ENCODE measurements around the gene DNASE1L2. TPM values are rescaled to one million over a fixed set of nuclear protein-coding genes. Genes with fewer than 3 reads are reported as not detected.
A peak's percentile ranks its signal among the peaks of the same experiment; 100 is the strongest.

The DNASE1L2 gene
- polyA plus RNA-seq, 3 donors = 1.1 TPM; not detected in 2

DNA sequence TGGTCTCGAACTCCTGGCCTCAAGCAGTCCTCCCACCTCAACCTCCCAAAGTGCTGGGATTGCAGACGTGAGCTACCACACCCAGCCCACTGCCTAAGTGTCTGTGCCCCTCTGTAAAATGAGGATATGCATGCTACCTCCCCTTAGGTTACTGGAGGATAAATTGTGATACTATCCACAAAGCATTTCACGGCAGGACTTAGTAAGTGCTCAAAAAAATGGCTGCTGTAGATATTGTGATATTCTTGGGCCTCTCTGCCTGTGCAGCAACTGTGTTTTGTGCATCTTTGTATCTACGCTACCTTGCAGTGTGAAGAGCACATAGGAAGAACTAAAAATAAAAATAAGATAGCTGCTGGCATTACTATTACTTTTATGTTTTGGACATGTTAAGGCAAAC, 38.0 kb upstream of the DNASE1L2 start:
- H2AFZ ChIP-seq (ENCODE audit: insufficient read depth, low read depth, low read length, poor library complexity, severe bottlenecking) = no peak overlapping the region
- Mint-ChIP-seq H3K4me3 (peak overlapping the region in 1 of 2 donors; percentile 76), H3K27me3 (ENCODE audit: low read depth in 3 of 3) (peaks cover 52 to 77% (median 55%) of the 10 kb centered on the region in 3 donors), H3K4me1 (peaks cover 4% of the 10 kb centered on the region), H3K27ac (no peak overlapping the region), H3K9me3 (peaks cover 0 to 18% (median 6%) of the 10 kb centered on the region in 7 donors), H3K36me3 (no peaks in the 10 kb centered on the region)
- no peak overlapping the region for H3K27ac ChIP-seq (ENCODE audit: low read depth in 1 of 2, low read length in 2 of 2)
- DNase-seq = no peak
- no peaks in the 10 kb centered on the region for H4K20me1 ChIP-seq (ENCODE audit: insufficient read depth, low read length)
- TF ChIP-seq, protein P1, sequence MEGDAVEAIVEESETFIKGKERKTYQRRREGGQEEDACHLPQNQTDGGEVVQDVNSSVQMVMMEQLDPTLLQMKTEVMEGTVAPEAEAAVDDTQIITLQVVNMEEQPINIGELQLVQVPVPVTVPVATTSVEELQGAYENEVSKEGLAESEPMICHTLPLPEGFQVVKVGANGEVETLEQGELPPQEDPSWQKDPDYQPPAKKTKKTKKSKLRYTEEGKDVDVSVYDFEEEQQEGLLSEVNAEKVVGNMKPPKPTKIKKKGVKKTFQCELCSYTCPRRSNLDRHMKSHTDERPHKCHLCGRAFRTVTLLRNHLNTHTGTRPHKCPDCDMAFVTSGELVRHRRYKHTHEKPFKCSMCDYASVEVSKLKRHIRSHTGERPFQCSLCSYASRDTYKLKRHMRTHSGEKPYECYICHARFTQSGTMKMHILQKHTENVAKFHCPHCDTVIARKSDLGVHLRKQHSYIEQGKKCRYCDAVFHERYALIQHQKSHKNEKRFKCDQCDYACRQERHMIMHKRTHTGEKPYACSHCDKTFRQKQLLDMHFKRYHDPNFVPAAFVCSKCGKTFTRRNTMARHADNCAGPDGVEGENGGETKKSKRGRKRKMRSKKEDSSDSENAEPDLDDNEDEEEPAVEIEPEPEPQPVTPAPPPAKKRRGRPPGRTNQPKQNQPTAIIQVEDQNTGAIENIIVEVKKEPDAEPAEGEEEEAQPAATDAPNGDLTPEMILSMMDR (IDR thresholded peaks at IDR 0.05) = no peak
- no peak overlapping the region for H3K4me2 ChIP-seq (replicated peaks; ENCODE audit: extremely low read depth, low read length, poor library complexity, severe bottlenecking)
- peaks cover 3 to 7% of the 10 kb centered on the region in 2 donors for H3K4me1 ChIP-seq (ENCODE audit: control insufficient read depth in 1 of 2, insufficient read depth in 2 of 2, low read length in 2 of 2)
- intact Hi-C loops (cut with micrococcal nuclease) = loop anchor here in 1 of 2 donors (5.0 kb wide), 1 partner anchor 54 kb away; the partner anchor contains the start of gene ECI1
- H3K9ac ChIP-seq (ENCODE audit: insufficient read depth, low read length, poor library complexity, severe bottlenecking) = no peak overlapping the region
- peaks cover 35 to 56% of the 10 kb centered on the region in 2 donors for H3K27me3 ChIP-seq (ENCODE audit: control insufficient read depth in 2 of 2, insufficient read depth in 2 of 2, low read length in 2 of 2)
- no peaks in the 10 kb centered on the region for H3K79me2 ChIP-seq (ENCODE audit: insufficient read depth, low read length)
- H3K36me3 ChIP-seq (replicated peaks in 1 of 2; ENCODE audit: control insufficient read depth in 1 of 2, insufficient read depth in 2 of 2, low read length in 2 of 2) = no peaks in the 10 kb centered on the region
- no peak overlapping the region for H3K4me3 ChIP-seq (replicated peaks in 1 of 3; ENCODE audit: low read depth in 2 of 3, low read length in 3 of 3)
- WGBS (ENCODE audit: insufficient coverage) = no CpG with 5 or more reads among the region's 4 CpGs
- peaks cover 0 to 7% of the 10 kb centered on the region in 2 donors for H3K9me3 ChIP-seq (replicated peaks in 1 of 2; ENCODE audit: control insufficient read depth in 1 of 2, insufficient read depth in 1 of 2, low read length in 2 of 2)

DNA sequence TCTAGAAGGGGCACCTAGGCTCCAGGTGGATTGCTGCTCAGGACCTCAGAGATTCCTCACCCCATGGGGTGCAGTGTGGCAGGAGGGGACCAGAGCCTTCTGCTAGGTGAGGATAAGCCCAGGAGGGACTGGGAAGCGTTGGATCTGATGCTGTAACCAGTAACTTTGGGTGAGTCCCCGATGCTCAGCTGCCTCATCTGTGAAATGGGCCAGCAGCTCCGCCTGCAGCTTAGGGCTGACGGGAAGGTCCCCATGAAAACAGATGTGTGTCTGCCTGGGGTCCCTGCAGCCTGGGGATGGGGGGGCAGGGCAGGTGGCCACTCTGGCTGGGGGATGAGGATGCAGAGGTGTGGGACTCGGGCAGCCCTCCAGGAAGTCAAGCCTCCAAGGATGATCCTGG, 37.1 kb upstream of the DNASE1L2 start:
- Mint-ChIP-seq H3K4me3 (peak overlapping the region in 1 of 2 donors; percentile 62), H3K9me3 (peaks cover 0 to 18% (median 6%) of the 10 kb centered on the region in 7 donors), H3K27me3 (ENCODE audit: low read depth in 3 of 3) (peaks cover 45 to 69% (median 47%) of the 10 kb centered on the region in 3 donors), H3K27ac (peak overlapping the region in 1 of 7 donors; percentile 46), H3K4me1 (peaks cover 5% of the 10 kb centered on the region), H3K36me3 (no peaks in the 10 kb centered on the region)
- intact Hi-C loops (cut with micrococcal nuclease) = loop anchor here in 1 of 2 donors (5.0 kb wide), 1 partner anchor 53 kb away; the partner anchor contains the start of gene ECI1
- no peaks in the 10 kb centered on the region for H4K20me1 ChIP-seq (ENCODE audit: insufficient read depth, low read length)
- no peak overlapping the region for H3K4me2 ChIP-seq (replicated peaks; ENCODE audit: extremely low read depth, low read length, poor library complexity, severe bottlenecking)
- H3K4me3 ChIP-seq (replicated peaks in 1 of 3; ENCODE audit: low read depth in 2 of 3, low read length in 3 of 3) = no peak overlapping the region
- H3K4me1 ChIP-seq (ENCODE audit: control insufficient read depth in 1 of 2, insufficient read depth in 2 of 2, low read length in 2 of 2) = peaks cover 3 to 7% of the 10 kb centered on the region in 2 donors
- no peak for DNase-seq
- peaks cover 0 to 7% of the 10 kb centered on the region in 2 donors for H3K9me3 ChIP-seq (replicated peaks in 1 of 2; ENCODE audit: control insufficient read depth in 1 of 2, insufficient read depth in 1 of 2, low read length in 2 of 2)
- H3K27me3 ChIP-seq (ENCODE audit: control insufficient read depth in 2 of 2, insufficient read depth in 2 of 2, low read length in 2 of 2) = peaks cover 35 to 48% of the 10 kb centered on the region in 2 donors
- no peak overlapping the region for H2AFZ ChIP-seq (ENCODE audit: insufficient read depth, low read depth, low read length, poor library complexity, severe bottlenecking)
- H3K79me2 ChIP-seq (ENCODE audit: insufficient read depth, low read length) = no peaks in the 10 kb centered on the region
- H3K9ac ChIP-seq (ENCODE audit: insufficient read depth, low read length, poor library complexity, severe bottlenecking) = no peak overlapping the region
- 95% methylated on average over 5 of the region's 5 CpGs for WGBS (ENCODE audit: insufficient coverage)
- H3K27ac ChIP-seq (ENCODE audit: low read depth in 1 of 2, low read length in 2 of 2) = no peak overlapping the region
- H3K36me3 ChIP-seq (replicated peaks in 1 of 2; ENCODE audit: control insufficient read depth in 1 of 2, insufficient read depth in 2 of 2, low read length in 2 of 2) = no peaks in the 10 kb centered on the region
- TF ChIP-seq, protein P1 (IDR thresholded peaks at IDR 0.05) = no peak
